Panc1 (cell line): Measurements from ENCODE around the gene PITPNM2. TPM values are rescaled to one million over a fixed set of nuclear protein-coding genes. Genes with fewer than 3 reads are reported as not detected.

Source experiments
- ATAC-seq: fragments of 200-7000 bp; cut with Tn5 transposase; 2 replicates; pipeline ENCODE4 v1.9.1; 2020; ENCODE audit warnings: mild to moderate bottlenecking, moderate library complexity
- BruUV-seq: library from RNA; stranded (reverse); fragments of 400-500 nt; replicated peaks from 2 replicates; lab custom pipeline; 2021; lab: Mats Ljungman, UMichigan
- CTCF ChIA-PET: fragments of 300-600 bp; sonication (Branson Sonifier 250); formaldehyde crosslinking; loops from one replicate; lab custom pipeline; 2022; ENCODE audit warnings: antibody characterized with exemption; lab: Charles Lee
- POLR2A ChIA-PET: fragments of 300-600 bp; sonication (Branson Sonifier 250); formaldehyde crosslinking; loops from one replicate; lab custom pipeline; 2022; ENCODE audit warnings: antibody characterized with exemption; lab: Charles Lee
- DNase-seq: peaks from one replicate; pipeline ENCODE4 v3.0.0-alpha.2; 2010; ENCODE audit warnings: low read depth, low spot score
- H3K27ac ChIP-seq: 2 replicates; pipeline ENCODE4 v1.5.1; 2011; ENCODE audit warnings: mild to moderate bottlenecking, low read length, inconsistent platforms
- H3K27me3 ChIP-seq: fragments of 200-500 bp; sonication (Bioruptor generic); 2 replicates; pipeline ENCODE4 v1.6.0; 2014; ENCODE audit warnings: low read length, inconsistent platforms; ENCODE audit not compliant: control insufficient read depth, insufficient read depth
- H3K36me3 ChIP-seq: fragments of 200-500 bp; sonication (Bioruptor generic); 2 replicates; pipeline ENCODE4 v1.5.1; 2014; ENCODE audit warnings: inconsistent platforms, mild to moderate bottlenecking, low read length, moderate library complexity; ENCODE audit not compliant: control insufficient read depth, insufficient read depth
- H3K4me1 ChIP-seq: 2 replicates; pipeline ENCODE4 v1.5.1; 2011; ENCODE audit warnings: inconsistent platforms, mild to moderate bottlenecking, low read length, moderate library complexity; ENCODE audit not compliant: control insufficient read depth, insufficient read depth
- H3K4me3 ChIP-seq, 2 experiments: 2 replicates each; pipeline ENCODE4 v1.5.1; 2011 to 2012; ENCODE audit warnings: low read depth in 2 of 2, low read length in 2 of 2, mild to moderate bottlenecking in 2 of 2, inconsistent platforms in 1 of 2, moderate library complexity in 1 of 2
- H3K9me3 ChIP-seq: fragments of 200-500 bp; sonication (Bioruptor generic); 2 replicates; pipeline ENCODE4 v1.5.1; 2014; ENCODE audit warnings: low read depth, mild to moderate bottlenecking, inconsistent platforms, low read length, moderate library complexity; ENCODE audit not compliant: control insufficient read depth, insufficient read depth
- CTCF ChIP-seq: fragments of 450-650 bp; IDR thresholded peaks from 2 replicates; pipeline ENCODE4 v1.5.1; 2017; ENCODE audit warnings: mild to moderate bottlenecking
- POLR2AphosphoS5 ChIP-seq: IDR thresholded peaks from 2 replicates; pipeline ENCODE4 v1.6.1; 2012; ENCODE audit warnings: mild to moderate bottlenecking, low read depth, low read length, moderate library complexity
- REST ChIP-seq, 2 experiments: IDR thresholded peaks; 2 replicates each; pipeline ENCODE4 v1.6.1; 2011 to 2012; ENCODE audit warnings: low read depth in 2 of 2, control low read depth in 1 of 2, low read length in 1 of 2, mild to moderate bottlenecking in 1 of 2, moderate library complexity in 1 of 2; ENCODE audit not compliant: insufficient read depth in 1 of 2
- SIN3A ChIP-seq: IDR thresholded peaks from 2 replicates; pipeline ENCODE4 v1.6.1; 2012; ENCODE audit warnings: low read depth, mild to moderate bottlenecking, low read length, moderate library complexity, borderline replicate concordance; ENCODE audit not compliant: insufficient read depth
- TCF7L2 ChIP-seq: IDR thresholded peaks from 2 replicates; pipeline ENCODE4 v1.6.1; 2011; ENCODE audit warnings: mild to moderate bottlenecking, low read depth, low read length, inconsistent platforms
- in situ Hi-C: cut with HindIII; loops from 2 replicates; pipeline ENCODE4 v1.10.0; 2016; ENCODE audit warnings: low sequenced_read_pairs, low pct_unique_long_range_greater_than_20kb
- intact Hi-C: fragments of 100-400 bp; cut with micrococcal nuclease; formaldehyde crosslinking; loops from one replicate; pipeline ENCODE4 v1.10.0; 2022; ENCODE audit not compliant: unreplicated experiment
- total RNA-seq: library from RNA; stranded (reverse); gene quantifications from one replicate; pipeline ENCODE4 v1.2.1, GENCODE V29; 2021; ENCODE audit not compliant: unreplicated experiment

The PITPNM2 gene
- total RNA-seq, 1 experiment from 2014 or later, result 26.4 TPM

GRCh38 chr12:123180171-123180570, 29.3 kb upstream of the PITPNM2 start:
- ATAC-seq (no peak), DNase-seq (no peak)
- peaks cover 13% of the 10 kb centered on the region; the same call in 1 of the 2 replicates for H3K36me3 ChIP-seq
- H3K9me3 ChIP-seq, result no peaks in the 10 kb centered on the region
- no peaks in the 10 kb centered on the region for H3K4me1 ChIP-seq
- H3K4me3 ChIP-seq, result no peak overlapping the region
- CTCF ChIA-PET, result no interaction called here
- POLR2A ChIA-PET, result no interaction called here
- intact Hi-C loops, result no loop called here
- BruUV-seq, result no TSS peak
- no peak overlapping the region for H3K27ac ChIP-seq
- TF ChIP-seq TCF7L2 (no peak), REST (IDR thresholded peaks at IDR 0.05; ENCODE audit: insufficient read depth in 1 of 2, low read depth in 2 of 2, low read length in 1 of 2) (no peak), SIN3A (no peak), CTCF (no peak), POLR2AphosphoS5 (no peak)
- in situ Hi-C loops, result no loop called here
- no peaks in the 10 kb centered on the region for H3K27me3 ChIP-seq

GRCh38 chr12:123171967-123172366, 21.1 kb upstream of the PITPNM2 start:
- Histone ChIP-seq H3K27me3 (no peaks in the 10 kb centered on the region), H3K36me3 (peaks cover 12% of the 10 kb centered on the region), H3K9me3 (no peaks in the 10 kb centered on the region), H3K4me3 (no peak overlapping the region), H3K4me1 (no peaks in the 10 kb centered on the region), H3K27ac (no peak overlapping the region)
- TF ChIP-seq REST (IDR thresholded peaks at IDR 0.05; ENCODE audit: insufficient read depth in 1 of 2, low read depth in 2 of 2, low read length in 1 of 2), result no peak
- no peak for TF ChIP-seq SIN3A
- no peak for TF ChIP-seq CTCF
- no peak for TF ChIP-seq TCF7L2
- no peak for TF ChIP-seq POLR2AphosphoS5
- DNase-seq (no peak), ATAC-seq (no peak)
- POLR2A ChIA-PET, result interaction anchor here (0.6 kb wide), 1 partner anchor 12 kb away, joined by 3 read pairs; no protein-coding TSS in a partner anchor
- intact Hi-C loops, result no loop called here
- in situ Hi-C loops, result no loop called here
- CTCF ChIA-PET, result no interaction called here
- BruUV-seq, result no TSS peak
